ENCODE results near the gene EVL. TPM values are rescaled to one million over a fixed set of nuclear protein-coding genes. Genes with fewer than 3 reads are reported as not detected.

Gene EVL
- total and polyA plus RNA-seq, 2 of the 8 experiments (the other 6 are each of a cell fraction or from before 2014, with no cell fraction given) = 30.7 to 64.6 TPM

DNA sequence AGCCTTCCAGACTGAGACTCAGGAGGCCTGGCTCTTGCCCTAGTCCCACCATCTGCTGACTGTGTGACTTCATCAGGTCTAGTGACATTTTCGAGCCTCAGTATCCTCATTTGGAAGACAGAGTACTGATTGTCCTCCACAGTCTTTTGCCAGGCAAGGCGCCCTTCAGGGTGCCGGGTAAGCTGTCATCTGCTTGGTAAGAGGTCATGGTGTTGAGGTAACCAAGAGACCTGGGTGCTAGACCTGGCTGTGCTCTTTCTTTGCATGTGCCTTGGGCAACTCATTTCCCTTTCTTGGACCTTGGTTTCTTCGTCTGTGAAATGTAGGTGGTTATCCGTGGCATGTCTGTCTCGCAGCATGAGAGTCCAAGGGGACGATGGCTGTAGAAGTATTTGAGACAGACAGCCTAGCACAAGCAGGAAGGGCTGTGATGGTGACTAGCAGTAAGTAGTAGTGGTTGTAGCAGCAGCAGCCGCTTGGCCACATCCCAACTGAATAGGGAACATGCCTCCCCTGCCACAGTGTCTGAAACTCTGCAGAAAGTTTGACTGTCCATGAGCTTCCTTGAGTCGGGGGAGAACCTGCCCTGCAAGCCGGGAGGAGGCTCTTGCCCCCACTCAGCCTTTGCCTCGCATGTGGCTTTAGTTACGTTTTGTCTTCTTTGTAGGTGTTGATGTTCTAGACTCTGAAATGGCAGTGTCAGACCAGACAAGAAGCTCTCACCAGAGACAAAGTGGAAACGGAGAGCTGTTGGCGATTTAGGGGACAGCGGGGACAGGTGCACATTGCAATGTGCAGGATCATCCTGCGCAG lies 40.3 kb downstream of the EVL start:
- DNase-seq (ENCODE audit: low read depth in 1 of 2, low spot score in 2 of 2) (no peak), FAIRE-seq (no peak)
- Histone ChIP-seq H4K8ac (ENCODE audit: extremely low read depth, insufficient read depth, low read length) (no peak overlapping the region), H4K5ac (ENCODE audit: insufficient read length, low read depth, low read length) (no peak overlapping the region), H3K27ac (ENCODE audit: low read depth, low read length) (no peak overlapping the region), H4K91ac (replicated peaks; ENCODE audit: insufficient read length, low read length) (no peak overlapping the region), H4K20me1 (replicated peaks in 1 of 2; ENCODE audit: control insufficient read depth in 1 of 2, insufficient read depth in 2 of 2, low read length in 2 of 2) (peaks cover 2 to 8% of the 10 kb centered on the region in 2 experiments), H3K27me3 (replicated peaks in 1 of 4; ENCODE audit: control insufficient read depth in 3 of 4, extremely low read depth in 1 of 4, insufficient read depth in 3 of 4, low read length in 3 of 4) (no peaks in the 10 kb centered on the region), H3K23ac (ENCODE audit: insufficient read length) (no peak overlapping the region), H2BK5ac (ENCODE audit: low read depth, low read length) (peak overlapping the region; percentile 56; the same call in 1 of the 2 replicates), H2BK20ac (ENCODE audit: low read length) (no peak overlapping the region), H3K4me3 (ENCODE audit: extremely low read depth in 1 of 4, insufficient read depth in 2 of 4, low read depth in 3 of 4, low read length in 4 of 4) (no peak overlapping the region), H3K79me1 (ENCODE audit: low read depth, low read length) (no peaks in the 10 kb centered on the region; the same call in 1 of the 2 replicates), H3K9me3 (ENCODE audit: insufficient read depth in 2 of 2, low read depth in 1 of 2, low read length in 1 of 2) (no peaks in the 10 kb centered on the region), H2BK120ac (replicated peaks; ENCODE audit: low read depth, low read length) (no peak overlapping the region), H3K79me2 (ENCODE audit: control insufficient read depth in 1 of 2, insufficient read depth in 2 of 2, low read length in 2 of 2) (no peaks in the 10 kb centered on the region), H2AFZ (ENCODE audit: low read length) (no peak overlapping the region), H3K56ac (replicated peaks; ENCODE audit: insufficient read length, low read depth, low read length) (no peak overlapping the region), H3K9ac (replicated peaks in 1 of 4; ENCODE audit: extremely low read depth in 1 of 4, low read depth in 3 of 4, low read length in 3 of 4) (no peak overlapping the region), H2BK12ac (ENCODE audit: low read depth, low read length) (no peak overlapping the region), H3K23me2 (ENCODE audit: low read depth, low read length) (no peaks in the 10 kb centered on the region), H3K4me1 (replicated peaks in 1 of 4; ENCODE audit: control insufficient read depth in 3 of 4, insufficient read depth in 4 of 4, low read length in 3 of 4) (no peaks in the 10 kb centered on the region), H3K18ac (ENCODE audit: extremely low read depth, low read length) (no peak overlapping the region), H2AK5ac (ENCODE audit: low read depth, low read length) (no peak overlapping the region), H2BK15ac (ENCODE audit: low read length) (no peak overlapping the region), H3K36me3 (ENCODE audit: control insufficient read depth in 2 of 4, insufficient read depth in 4 of 4, low read length in 3 of 4) (no peaks in the 10 kb centered on the region; a peak in 1 of 8 replicates), H3K4me2 (ENCODE audit: insufficient read depth in 1 of 2, low read depth in 2 of 2, low read length in 2 of 2) (no peak overlapping the region), H3K4ac (replicated peaks; ENCODE audit: insufficient read length, low read depth, low read length) (no peak overlapping the region), H3K14ac (ENCODE audit: insufficient read length) (no peak overlapping the region)
- WGBS, 2 experiments (ENCODE audit: extremely low coverage in 1 of 2, insufficient coverage in 1 of 2, insufficient read length in 1 of 2, insufficient replicate concordance in 2 of 2, low coverage in 1 of 2, low lambda C conversion rate in 2 of 2, missing lambda C conversion rate in 1 of 2) = 92% methylated on average over 16 of the region's 16 CpGs; no CpG with 5 or more reads in 1 of the 2 experiments
- POLR2A ChIA-PET (ENCODE audit: partially characterized antibody) = no interaction called here
- no peak for TF ChIP-seq MAFK (IDR thresholded peaks at IDR 0.05; ENCODE audit: low read depth, low read length)
- CTCF ChIA-PET (ENCODE audit: partially characterized antibody) = interaction anchor here (0.7 to 10.6 kb wide), 15 partner anchors 9 to 124 kb away, joined by 3 to 240 read pairs (median 6); partner anchors contain the start of gene EVL

Measured in H1 (cell line).